Astrocyte (in vitro differentiated cells and primary cell): Measurements from ENCODE around the gene CFH. TPM values are rescaled to one million over a fixed set of nuclear protein-coding genes. Genes with fewer than 3 reads are reported as not detected.

Experiments
- DNase-seq: peaks from one replicate; pipeline ENCODE4 v3.0.0-alpha.2; 2010; ENCODE audit warnings: low read depth
- FAIRE-seq: peaks from 2 replicates; lab custom pipeline; 2011; peaks lifted over from hg19 to GRCh38; lab: Jason Lieb, UNC
- H2AFZ ChIP-seq: 2 replicates; pipeline ENCODE4 v1.6.0; 2012; ENCODE audit warnings: low read depth, low read length, inconsistent platforms
- H3K27ac ChIP-seq: 2 replicates; pipeline ENCODE4 v1.5.1; 2011; ENCODE audit warnings: low read depth, low read length, inconsistent platforms
- H3K27me3 ChIP-seq: 2 replicates; pipeline ENCODE4 v1.6.0; 2011; ENCODE audit warnings: low read length, inconsistent platforms; ENCODE audit not compliant: insufficient read depth
- H3K36me3 ChIP-seq: 2 replicates; pipeline ENCODE4 v1.5.1; 2011; ENCODE audit warnings: low read length, inconsistent platforms; ENCODE audit not compliant: insufficient read depth
- H3K4me1 ChIP-seq: 2 replicates; pipeline ENCODE4 v1.5.1; 2011; ENCODE audit warnings: low read length, inconsistent platforms; ENCODE audit not compliant: insufficient read depth
- H3K4me2 ChIP-seq: 2 replicates; pipeline ENCODE4 v1.6.0; 2012; ENCODE audit warnings: low read length, inconsistent platforms
- H3K4me3 ChIP-seq: 2 replicates; pipeline ENCODE4 v1.5.1; 2011; ENCODE audit warnings: low read depth, mild to moderate bottlenecking, low read length, inconsistent platforms; ENCODE audit not compliant: insufficient read depth
- H3K79me2 ChIP-seq: 2 replicates; pipeline ENCODE4 v1.6.0; 2012; ENCODE audit warnings: mild to moderate bottlenecking, low read length, inconsistent platforms; ENCODE audit not compliant: insufficient read depth
- H3K9ac ChIP-seq: 2 replicates; pipeline ENCODE4 v1.6.0; 2012; ENCODE audit warnings: mild to moderate bottlenecking, low read length, inconsistent platforms
- H3K9me3 ChIP-seq: 2 replicates; pipeline ENCODE4 v1.5.1; 2012; ENCODE audit warnings: low read depth, mild to moderate bottlenecking, low read length, inconsistent platforms; ENCODE audit not compliant: insufficient read depth
- H4K20me1 ChIP-seq: 2 replicates; pipeline ENCODE4 v1.6.0; 2012; ENCODE audit warnings: low read length, inconsistent platforms; ENCODE audit not compliant: insufficient read depth
- H3K27ac Mint-ChIP-seq: one replicate; pipeline ENCODE4 v1.8.0; 2021; ENCODE audit warnings: mild to moderate bottlenecking, mixed read lengths; ENCODE audit not compliant: unreplicated experiment
- H3K27me3 Mint-ChIP-seq: one replicate; pipeline ENCODE4 v1.8.0; 2021; ENCODE audit warnings: low read depth, mixed read lengths; ENCODE audit not compliant: unreplicated experiment
- H3K36me3 Mint-ChIP-seq: one replicate; pipeline ENCODE4 v1.8.0; 2021; ENCODE audit warnings: low read depth, mixed read lengths; ENCODE audit not compliant: unreplicated experiment
- H3K4me1 Mint-ChIP-seq: one replicate; pipeline ENCODE4 v1.8.0; 2021; ENCODE audit warnings: low read depth, mixed read lengths; ENCODE audit not compliant: unreplicated experiment
- H3K4me3 Mint-ChIP-seq: one replicate; pipeline ENCODE4 v1.8.0; 2021; ENCODE audit warnings: mild to moderate bottlenecking, moderate library complexity, mixed read lengths; ENCODE audit not compliant: unreplicated experiment
- H3K9me3 Mint-ChIP-seq: one replicate; pipeline ENCODE4 v1.8.0; 2021; ENCODE audit warnings: mild to moderate bottlenecking, mixed read lengths; ENCODE audit not compliant: unreplicated experiment
- CTCF ChIP-seq: IDR thresholded peaks from 2 replicates; pipeline ENCODE4 v1.5.1; 2011; ENCODE audit warnings: low read depth, mild to moderate bottlenecking, inconsistent platforms, low read length, moderate library complexity; ENCODE audit not compliant: insufficient read depth
- EZH2 ChIP-seq: IDR thresholded peaks from 2 replicates; pipeline ENCODE4 v1.6.1; 2012; ENCODE audit warnings: mild to moderate bottlenecking, low read length, inconsistent platforms; ENCODE audit not compliant: insufficient read depth
- total RNA-seq: library from RNA; stranded (reverse); gene quantifications from 2 replicates; pipeline ENCODE4 v1.2.1, GENCODE V29; 2021

CFH gene
- total RNA-seq, 1 donor from 2014 or later: 15.8 TPM

GRCh38 chr1:196684476-196684875 lies 32.6 kb downstream of the CFH start:
- no peak overlapping the region for H3K4me3 ChIP-seq
- Mint-ChIP-seq H3K27me3 (no peaks in the 10 kb centered on the region), H3K9me3 (no peaks in the 10 kb centered on the region), H3K4me3 (no peak overlapping the region), H3K27ac (no peak overlapping the region), H3K4me1 (peaks cover 2% of the 10 kb centered on the region), H3K36me3 (no peaks in the 10 kb centered on the region)
- H3K27me3 ChIP-seq: no peaks in the 10 kb centered on the region
- H3K9ac ChIP-seq: no peak overlapping the region
- H3K79me2 ChIP-seq: no peaks in the 10 kb centered on the region
- no peak overlapping the region for H3K4me2 ChIP-seq
- DNase-seq (no peak), FAIRE-seq (no peak)
- H2AFZ ChIP-seq: no peak overlapping the region
- H4K20me1 ChIP-seq: no peaks in the 10 kb centered on the region
- no peaks in the 10 kb centered on the region for H3K36me3 ChIP-seq
- no peaks in the 10 kb centered on the region for H3K9me3 ChIP-seq
- H3K4me1 ChIP-seq: peaks cover 2% of the 10 kb centered on the region
- TF ChIP-seq EZH2 (no peak), CTCF (no peak)
- no peak overlapping the region for H3K27ac ChIP-seq

GRCh38 chr1:196685506-196685905 lies 33.7 kb downstream of the CFH start:
- H3K36me3 Mint-ChIP-seq: no peaks in the 10 kb centered on the region
- Histone ChIP-seq H3K4me3 (no peak overlapping the region), H3K9me3 (no peaks in the 10 kb centered on the region), H3K36me3 (no peaks in the 10 kb centered on the region), H3K79me2 (no peaks in the 10 kb centered on the region), H3K9ac (no peak overlapping the region), H2AFZ (no peak overlapping the region), H3K27me3 (no peaks in the 10 kb centered on the region), H3K27ac (no peak overlapping the region), H4K20me1 (no peaks in the 10 kb centered on the region), H3K4me2 (no peak overlapping the region), H3K4me1 (no peaks in the 10 kb centered on the region)
- no peak overlapping the region for H3K4me3 Mint-ChIP-seq
- no peaks in the 10 kb centered on the region for H3K27me3 Mint-ChIP-seq
- no peak for FAIRE-seq
- no peak for TF ChIP-seq EZH2
- no peak for TF ChIP-seq CTCF
- no peaks in the 10 kb centered on the region for H3K4me1 Mint-ChIP-seq
- DNase-seq: no peak
- H3K9me3 Mint-ChIP-seq: no peaks in the 10 kb centered on the region
- H3K27ac Mint-ChIP-seq: no peak overlapping the region

GRCh38 chr1:196689001-196689400 lies 37.2 kb downstream of the CFH start:
- no peaks in the 10 kb centered on the region for H3K36me3 Mint-ChIP-seq

More at GRCh38 chr1:196689001-196689400, 37.2 kb downstream of the CFH start:
- no peak overlapping the region for H2AFZ ChIP-seq
- FAIRE-seq (no peak), DNase-seq (no peak)
- no peak overlapping the region for H3K27ac ChIP-seq
- H3K27me3 ChIP-seq: no peaks in the 10 kb centered on the region
- TF ChIP-seq EZH2 (no peak), CTCF (no peak)
- Mint-ChIP-seq H3K27ac (no peak overlapping the region), H3K4me1 (no peaks in the 10 kb centered on the region), H3K9me3 (no peaks in the 10 kb centered on the region), H3K27me3 (no peaks in the 10 kb centered on the region), H3K4me3 (no peak overlapping the region)
- H3K36me3 ChIP-seq: no peaks in the 10 kb centered on the region
- H3K9ac ChIP-seq: no peak overlapping the region
- no peaks in the 10 kb centered on the region for H3K79me2 ChIP-seq
- no peaks in the 10 kb centered on the region for H4K20me1 ChIP-seq
- no peak overlapping the region for H3K4me3 ChIP-seq
- H3K4me2 ChIP-seq: no peak overlapping the region
- H3K9me3 ChIP-seq: no peaks in the 10 kb centered on the region
- H3K4me1 ChIP-seq: no peaks in the 10 kb centered on the region
